ENCODE measurements around the gene CEP83. TPM values are rescaled to one million over a fixed set of nuclear protein-coding genes. Genes with fewer than 3 reads are reported as not detected.
A peak's percentile ranks its signal among the peaks of the same experiment; 100 is the strongest.
"Not testable (repeated sequence)": the region's sequence is repeated elsewhere in the genome, so short reads cannot be mapped to it uniquely, and the experiment has no call there.

CEP83 gene
- total and polyA plus RNA-seq, 4 experiments from 2014 or later = 3.6 to 14.8 (median 8.9) TPM

DNA sequence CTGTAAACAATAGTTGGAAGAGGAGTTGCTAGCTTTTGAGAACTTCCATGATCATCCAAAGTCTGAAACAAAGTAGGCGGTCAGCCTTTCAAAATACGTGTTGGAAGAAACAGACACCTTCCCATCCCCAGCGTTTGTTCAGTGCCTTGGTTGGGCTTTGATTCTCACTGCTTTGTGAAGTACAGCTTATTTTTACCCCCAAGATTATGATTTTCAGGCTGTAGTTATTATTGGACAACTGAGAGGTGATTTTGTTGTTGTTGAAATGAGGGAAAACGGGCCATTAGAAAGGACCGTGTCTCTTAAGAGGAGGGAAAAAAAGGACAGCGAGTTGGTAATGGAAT is 921 bp upstream of the CEP83 start:
- Mint-ChIP-seq H3K9me3 (no peaks in the 10 kb centered on the region), H3K4me3 (peak overlapping the region; percentile 94 to 98 (median 96)), H3K27ac (peak overlapping the region; percentile 14 to 98 (median 94)), H3K36me3 (peaks cover 0 to 4% of the 10 kb centered on the region in 2 donors), H3K27me3 (peaks cover 8% of the 10 kb centered on the region in 2 donors), H3K4me1 (peaks cover 17 to 47% (median 25%) of the 10 kb centered on the region in 4 donors)
- POLR2A ChIA-PET (ENCODE audit: partially characterized antibody) = interaction anchor here (2.6 to 2.7 kb wide), 2 partner anchors 198 to 312 kb away, joined by 8 to 14 read pairs; partner anchors contain the start of gene PLXNC1
- Histone ChIP-seq H3K27ac (ENCODE audit: low read depth, low read length) (peak overlapping the region; percentile 82), H3K4me3 (ENCODE audit: low read length in 2 of 2) (peak overlapping the region; percentile 89 to 98), H3K36me3 (ENCODE audit: insufficient read depth, low read length) (no peaks in the 10 kb centered on the region), H3K27me3 (ENCODE audit: insufficient read depth, low read length) (no peaks in the 10 kb centered on the region), H3K9me3 (ENCODE audit: control insufficient read depth in 1 of 2, low read length in 2 of 2) (no peaks in the 10 kb centered on the region), H3K4me1 (ENCODE audit: insufficient read depth, low read length) (peaks cover 15% of the 10 kb centered on the region)
- CTCF ChIA-PET (ENCODE audit: partially characterized antibody) = no interaction called here
- no peak for DNase-seq
- intact Hi-C loops (cut with micrococcal nuclease) = loop anchor here (1.0 to 10.0 kb wide), 4 partner anchors 544 to 1533 kb away; partner anchors contain the start of genes EEA1, METAP2 and NDUFA12

GRCh38 chr12:94458877-94459727 is 565 bp downstream of the CEP83 start:
- H3K27ac Mint-ChIP-seq = peak overlapping the region; percentile 93 to 98 (median 96)
- no peaks in the 10 kb centered on the region for H3K27me3 ChIP-seq (ENCODE audit: insufficient read depth, low read length)
- H3K27ac ChIP-seq (ENCODE audit: low read depth, low read length) = peak overlapping the region; percentile 82
- peaks cover 17 to 47% (median 25%) of the 10 kb centered on the region in 4 donors for H3K4me1 Mint-ChIP-seq
- no peaks in the 10 kb centered on the region for H3K9me3 Mint-ChIP-seq
- H3K36me3 ChIP-seq (ENCODE audit: insufficient read depth, low read length) = no peaks in the 10 kb centered on the region
- DNase-seq = peak in 4 of 5 donors; percentile 17 to 48 (median 34)
- peaks cover 8 to 10% of the 10 kb centered on the region in 2 donors for H3K36me3 Mint-ChIP-seq
- peaks cover 8% of the 10 kb centered on the region in 2 donors for H3K27me3 Mint-ChIP-seq
- H3K9me3 ChIP-seq (ENCODE audit: control insufficient read depth in 1 of 2, low read length in 2 of 2) = no peaks in the 10 kb centered on the region
- POLR2A ChIA-PET (ENCODE audit: partially characterized antibody) = interaction anchor here (0.6 to 2.7 kb wide), 8 partner anchors 120 to 759 kb away, joined by 3 to 14 read pairs (median 3); partner anchors contain the start of genes FGD6, NDUFA12, PLXNC1 and VEZT
- H3K4me1 ChIP-seq (ENCODE audit: insufficient read depth, low read length) = peaks cover 15% of the 10 kb centered on the region
- CTCF ChIA-PET (ENCODE audit: partially characterized antibody) = interaction anchor here (0.8 to 1.2 kb wide), 6 partner anchors 33 to 957 kb away, joined by 3 to 7 read pairs (median 3); no protein-coding TSS in a partner anchor
- peak overlapping the region; percentile 89 to 98 for H3K4me3 ChIP-seq (ENCODE audit: low read length in 2 of 2)
- peak overlapping the region; percentile 94 to 98 (median 96) for H3K4me3 Mint-ChIP-seq
- intact Hi-C loops (cut with micrococcal nuclease) = loop anchor here (1.0 to 10.0 kb wide), 8 partner anchors 197 to 1084 kb away; partner anchors contain the start of genes CRADD, FGD6, MRPL42 and NUDT4

DNA sequence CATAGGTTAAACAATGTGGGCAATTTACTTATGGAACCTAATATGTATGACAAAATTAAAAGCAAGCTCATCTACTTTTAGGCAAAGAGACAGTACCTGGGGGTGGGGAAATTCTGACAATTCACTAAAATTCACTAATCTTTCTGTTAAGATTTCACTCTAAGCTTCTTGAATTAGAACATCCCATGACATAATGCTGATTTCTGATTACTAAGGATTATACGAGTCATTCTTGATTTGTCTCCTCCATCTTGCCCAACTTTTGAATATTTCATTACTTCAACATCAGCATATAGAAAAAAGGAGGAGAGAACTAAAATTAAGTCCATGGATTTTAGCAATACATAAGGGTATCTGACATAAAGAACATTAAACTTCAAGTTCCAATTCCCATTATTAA is 2.4 kb downstream of the CEP83 start:
- Histone ChIP-seq H3K36me3 (ENCODE audit: insufficient read depth, low read length) (no peaks in the 10 kb centered on the region), H3K27ac (ENCODE audit: low read depth, low read length) (no peak overlapping the region), H3K27me3 (ENCODE audit: insufficient read depth, low read length) (no peaks in the 10 kb centered on the region), H3K4me1 (ENCODE audit: insufficient read depth, low read length) (peaks cover 15% of the 10 kb centered on the region), H3K9me3 (ENCODE audit: control insufficient read depth in 1 of 2, low read length in 2 of 2) (no peaks in the 10 kb centered on the region), H3K4me3 (ENCODE audit: low read length in 2 of 2) (no peak overlapping the region)
- POLR2A ChIA-PET (ENCODE audit: partially characterized antibody) = no interaction called here
- CTCF ChIA-PET (ENCODE audit: partially characterized antibody) = no interaction called here
- DNase-seq = no peak
- peak overlapping the region in 1 of 8 donors; percentile 35 for H3K4me3 Mint-ChIP-seq
- H3K9me3 Mint-ChIP-seq = no peaks in the 10 kb centered on the region
- H3K27me3 Mint-ChIP-seq = peaks cover 5 to 7% of the 10 kb centered on the region in 2 donors
- peaks cover 11 to 15% of the 10 kb centered on the region in 2 donors for H3K36me3 Mint-ChIP-seq
- peaks cover 17 to 50% (median 26%) of the 10 kb centered on the region in 4 donors for H3K4me1 Mint-ChIP-seq
- peak overlapping the region in 5 of 7 donors; percentile 1 to 67 (median 47) for H3K27ac Mint-ChIP-seq
- intact Hi-C loops (cut with micrococcal nuclease) = loop anchor here (10.0 kb wide), 2 partner anchors 757 to 1083 kb away; partner anchors contain the start of genes FGD6, NUDT4 and VEZT

DNA sequence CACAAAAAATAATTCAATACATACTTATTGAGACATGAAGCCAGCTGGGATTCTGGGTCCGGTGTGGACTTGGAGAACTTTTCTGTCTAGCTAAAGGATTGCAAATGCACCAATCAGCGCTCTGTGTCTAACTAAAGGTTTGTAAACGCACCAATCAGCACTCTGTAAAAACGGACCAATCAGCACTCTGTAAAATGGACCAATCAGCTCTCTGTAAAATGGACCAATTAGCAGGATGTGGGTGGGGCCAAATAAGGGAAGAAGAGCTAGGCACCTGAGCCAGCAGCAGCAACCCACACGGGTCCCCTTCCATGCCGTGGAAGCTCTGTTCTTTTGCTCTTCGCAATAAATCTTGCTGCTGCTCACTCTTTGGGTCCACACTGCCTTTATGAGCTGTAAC is 5.3 kb downstream of the CEP83 start:
- H3K27me3 Mint-ChIP-seq; H3K4me1 ChIP-seq (ENCODE audit: insufficient read depth, low read length); H3K4me3 Mint-ChIP-seq; H3K4me3 ChIP-seq (ENCODE audit: low read length in 2 of 2); H3K9me3 ChIP-seq (ENCODE audit: control insufficient read depth in 1 of 2, low read length in 2 of 2); H3K9me3 Mint-ChIP-seq; H3K27ac ChIP-seq (ENCODE audit: low read depth, low read length); DNase-seq; H3K27ac Mint-ChIP-seq; H3K27me3 ChIP-seq (ENCODE audit: insufficient read depth, low read length); H3K36me3 ChIP-seq (ENCODE audit: insufficient read depth, low read length); POLR2A ChIA-PET (ENCODE audit: partially characterized antibody): not testable (repeated sequence)
- Mint-ChIP-seq H3K36me3 (peaks cover 17% of the 10 kb centered on the region in 2 donors), H3K4me1 (peaks cover 17 to 34% (median 22%) of the 10 kb centered on the region in 4 donors)
- CTCF ChIA-PET (ENCODE audit: partially characterized antibody) = interaction anchor here (0.7 kb wide), 1 partner anchor 19 kb away, joined by 3 read pairs; no protein-coding TSS in a partner anchor
- intact Hi-C loops (cut with micrococcal nuclease) = loop anchor here (10.0 kb wide), 2 partner anchors 760 to 1080 kb away; partner anchors contain the start of genes FGD6, NUDT4 and VEZT

GRCh38 chr12:94445662-94446061 is 14.0 kb downstream of the CEP83 start:
- CTCF ChIA-PET (ENCODE audit: partially characterized antibody) = no interaction called here
- POLR2A ChIA-PET (ENCODE audit: partially characterized antibody) = no interaction called here
- peaks cover 0 to 12% (median 11%) of the 10 kb centered on the region in 4 donors for H3K4me1 Mint-ChIP-seq

GRCh38 chr12:94437303-94437702 is 22.4 kb downstream of the CEP83 start:
- H3K4me1 ChIP-seq (ENCODE audit: insufficient read depth, low read length) = no peaks in the 10 kb centered on the region
- POLR2A ChIA-PET (ENCODE audit: partially characterized antibody) = no interaction called here
- Mint-ChIP-seq H3K36me3 (peaks cover 2 to 15% of the 10 kb centered on the region in 2 donors), H3K27me3 (no peaks in the 10 kb centered on the region), H3K4me1 (peaks cover 0 to 12% (median 5%) of the 10 kb centered on the region in 4 donors), H3K27ac (no peak overlapping the region), H3K9me3 (peaks cover 0 to 11% (median 2%) of the 10 kb centered on the region in 8 donors), H3K4me3 (no peak overlapping the region)
- DNase-seq = no peak
- intact Hi-C loops (cut with micrococcal nuclease) = no loop called here
- H3K36me3 ChIP-seq (ENCODE audit: insufficient read depth, low read length) = no peaks in the 10 kb centered on the region
- no peak overlapping the region for H3K27ac ChIP-seq (ENCODE audit: low read depth, low read length)
- CTCF ChIA-PET (ENCODE audit: partially characterized antibody) = no interaction called here
- H3K4me3 ChIP-seq (ENCODE audit: low read length in 2 of 2) = no peak overlapping the region
- H3K27me3 ChIP-seq (ENCODE audit: insufficient read depth, low read length) = no peaks in the 10 kb centered on the region
- no peaks in the 10 kb centered on the region for H3K9me3 ChIP-seq (ENCODE audit: control insufficient read depth in 1 of 2, low read length in 2 of 2)

More at GRCh38 chr12:94445662-94446061, 14.0 kb downstream of the CEP83 start:
- no peaks in the 10 kb centered on the region for H3K4me1 ChIP-seq (ENCODE audit: insufficient read depth, low read length)
- peaks cover 0 to 15% (median 6%) of the 10 kb centered on the region in 8 donors for H3K9me3 Mint-ChIP-seq
- DNase-seq = no peak
- no peaks in the 10 kb centered on the region for H3K27me3 ChIP-seq (ENCODE audit: insufficient read depth, low read length)
- H3K27ac ChIP-seq (ENCODE audit: low read depth, low read length) = no peak overlapping the region
- intact Hi-C loops (cut with micrococcal nuclease) = no loop called here
- H3K9me3 ChIP-seq (ENCODE audit: control insufficient read depth in 1 of 2, low read length in 2 of 2) = no peaks in the 10 kb centered on the region
- H3K36me3 ChIP-seq (ENCODE audit: insufficient read depth, low read length) = no peaks in the 10 kb centered on the region
- no peak overlapping the region for H3K4me3 ChIP-seq (ENCODE audit: low read length in 2 of 2)
- peaks cover 4 to 18% of the 10 kb centered on the region in 2 donors for H3K36me3 Mint-ChIP-seq
- no peaks in the 10 kb centered on the region for H3K27me3 Mint-ChIP-seq
- no peak overlapping the region for H3K27ac Mint-ChIP-seq
- no peak overlapping the region for H3K4me3 Mint-ChIP-seq

GRCh38 chr12:94435511-94435927 is 24.1 kb downstream of the CEP83 start:
- peaks cover 0 to 12% (median 4%) of the 10 kb centered on the region in 4 donors for H3K4me1 Mint-ChIP-seq
- no peak overlapping the region for H3K4me3 ChIP-seq (ENCODE audit: low read length in 2 of 2)
- H3K27ac Mint-ChIP-seq = peak overlapping the region in 1 of 7 donors; percentile 29
- H3K27me3 ChIP-seq (ENCODE audit: insufficient read depth, low read length) = no peaks in the 10 kb centered on the region
- no peaks in the 10 kb centered on the region for H3K27me3 Mint-ChIP-seq
- peaks cover 2 to 17% (median 13%) of the 10 kb centered on the region in 8 donors for H3K9me3 Mint-ChIP-seq
- H3K36me3 Mint-ChIP-seq = peaks cover 9 to 22% of the 10 kb centered on the region in 2 donors
- intact Hi-C loops (cut with micrococcal nuclease) = loop anchor here (2.0 kb wide), 1 partner anchor 291 kb away; no protein-coding TSS in a partner anchor
- no peak overlapping the region for H3K4me3 Mint-ChIP-seq
- CTCF ChIA-PET (ENCODE audit: partially characterized antibody) = interaction anchor here (0.9 to 3.7 kb wide), 11 partner anchors 12 to 311 kb away, joined by 3 to 26 read pairs (median 3); no protein-coding TSS in a partner anchor
- H3K36me3 ChIP-seq (ENCODE audit: insufficient read depth, low read length) = no peaks in the 10 kb centered on the region
- POLR2A ChIA-PET (ENCODE audit: partially characterized antibody) = no interaction called here
- no peak for DNase-seq
- no peak overlapping the region for H3K27ac ChIP-seq (ENCODE audit: low read depth, low read length)
- no peaks in the 10 kb centered on the region for H3K4me1 ChIP-seq (ENCODE audit: insufficient read depth, low read length)
- H3K9me3 ChIP-seq (ENCODE audit: control insufficient read depth in 1 of 2, low read length in 2 of 2) = no peaks in the 10 kb centered on the region
